HG03521 (cell line): ENCODE results near the gene UCHL3.

Experiments
- ATAC-seq: cut with Tn5 transposase; IDR thresholded peaks from one replicate; pipeline ENCODE4 v1.9.1; 2021; ENCODE audit warnings: mild to moderate bottlenecking, moderate library complexity; ENCODE audit not compliant: unreplicated experiment

The UCHL3 gene

GRCh38 chr13:75547917-75548316, 1.7 kb upstream of the UCHL3 start:
- ATAC-seq, result no peak

GRCh38 chr13:75550159-75550567, 572 bp downstream of the UCHL3 start:
- peak; percentile 2 for ATAC-seq

DNA sequence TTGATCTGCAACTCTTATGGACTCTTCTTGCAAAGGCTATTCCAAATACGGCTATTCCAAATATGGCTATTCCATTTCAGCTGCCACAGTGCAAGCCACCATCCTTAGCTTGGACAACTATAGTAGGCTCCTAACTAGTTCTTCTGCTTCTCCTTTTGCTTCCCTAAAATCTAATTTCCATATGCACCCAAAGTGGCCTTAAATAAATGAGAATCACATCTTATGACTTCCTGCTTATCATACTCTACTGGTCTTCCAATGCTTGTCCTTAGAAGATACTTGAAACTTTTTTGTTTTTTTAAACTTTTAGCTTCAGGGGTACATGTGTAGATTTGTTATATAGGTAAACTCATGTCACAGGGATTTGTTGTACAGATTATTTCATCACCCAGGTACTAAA, 4.9 kb downstream of the UCHL3 start:
- no peak for ATAC-seq

DNA sequence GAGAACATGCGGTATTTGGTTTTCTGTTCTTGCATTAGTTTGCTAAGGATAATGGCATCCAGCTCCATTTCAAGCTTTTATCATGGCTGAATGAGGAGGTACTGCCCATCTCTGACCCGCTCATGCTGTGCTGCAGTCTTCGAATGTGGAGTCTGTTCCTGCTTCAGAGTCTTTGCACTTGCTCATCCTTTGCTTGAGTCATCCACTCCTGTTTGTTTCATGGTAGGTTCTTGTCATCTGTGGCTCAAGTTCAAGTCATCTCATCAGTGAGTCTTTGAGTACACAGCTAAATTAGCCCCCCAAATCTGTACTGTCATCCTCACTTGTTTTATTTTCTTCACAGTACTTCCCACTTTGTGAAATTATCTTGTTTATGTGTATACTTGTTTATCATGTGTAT, 5.4 kb downstream of the UCHL3 start:
- no peak for ATAC-seq

DNA sequence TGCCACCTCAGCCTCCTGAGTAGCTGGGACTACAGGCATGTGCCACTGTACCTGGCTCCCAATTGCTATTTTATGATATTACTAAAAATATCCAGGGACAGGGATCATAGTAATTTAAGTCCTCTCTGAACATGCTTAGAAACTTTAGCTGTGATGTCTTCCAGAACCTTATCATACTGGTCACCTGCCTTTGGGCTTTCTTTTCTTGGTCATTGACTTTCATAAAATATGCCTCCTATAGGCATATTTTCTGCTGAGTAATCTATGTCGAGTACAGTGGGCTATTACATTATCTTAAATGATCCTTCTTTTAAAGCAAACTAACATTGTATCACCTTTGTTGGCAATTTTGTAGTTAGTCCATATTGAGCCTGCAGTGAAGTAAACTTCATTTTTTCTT, 6.2 kb downstream of the UCHL3 start:
- no peak for ATAC-seq

DNA sequence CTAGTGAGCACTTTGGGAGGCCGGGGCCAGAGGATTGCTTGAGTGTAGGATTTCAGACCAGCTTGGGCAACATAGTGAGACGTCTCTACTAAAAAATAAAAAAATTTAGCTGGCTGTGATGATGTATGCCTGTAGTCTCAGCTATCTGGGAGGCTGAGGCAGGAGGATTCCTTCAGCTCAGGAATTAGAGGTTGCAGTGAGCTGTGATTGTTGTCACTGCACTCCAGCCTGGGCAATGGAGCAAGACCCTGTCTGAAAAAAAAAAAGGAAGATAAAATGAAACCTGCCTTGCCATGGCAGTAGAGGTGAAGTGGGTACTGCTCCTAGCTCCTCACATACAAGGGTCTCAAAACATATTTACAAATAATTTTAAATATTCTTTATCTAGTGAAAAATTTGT, 7.4 kb downstream of the UCHL3 start:
- ATAC-seq, result no peak

GRCh38 chr13:75558145-75558840, 8.7 kb downstream of the UCHL3 start:
- no peak for ATAC-seq

- ATAC-seq, result no peak
Observed at GRCh38 chr13:75566658-75567057, 17.1 kb downstream of the UCHL3 start.

DNA sequence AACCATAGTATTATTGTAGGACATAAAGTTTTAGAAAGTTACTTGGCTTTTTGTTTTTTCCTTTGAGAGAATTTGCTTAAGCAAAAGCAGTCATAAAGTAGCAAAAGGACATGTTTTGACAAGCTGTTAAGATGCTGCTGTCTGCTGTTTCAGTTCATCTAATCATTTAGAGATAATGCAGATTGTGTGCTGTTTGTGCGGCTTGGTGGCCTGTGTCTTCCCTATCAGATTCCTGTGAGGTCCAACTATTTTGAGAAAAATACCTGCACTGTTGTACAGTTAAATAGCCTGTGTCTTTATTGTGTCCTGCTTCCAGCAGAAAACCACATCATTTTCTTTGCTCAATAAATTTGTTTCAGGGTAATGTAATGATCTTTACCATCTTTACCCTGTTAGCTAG, 20.0 kb downstream of the UCHL3 start:
- no peak for ATAC-seq

- ATAC-seq, result no peak
Observed at GRCh38 chr13:75579529-75579928, 29.9 kb downstream of the UCHL3 start.

- no peak for ATAC-seq
Observed at GRCh38 chr13:75581874-75582640, 32.5 kb downstream of the UCHL3 start.

DNA sequence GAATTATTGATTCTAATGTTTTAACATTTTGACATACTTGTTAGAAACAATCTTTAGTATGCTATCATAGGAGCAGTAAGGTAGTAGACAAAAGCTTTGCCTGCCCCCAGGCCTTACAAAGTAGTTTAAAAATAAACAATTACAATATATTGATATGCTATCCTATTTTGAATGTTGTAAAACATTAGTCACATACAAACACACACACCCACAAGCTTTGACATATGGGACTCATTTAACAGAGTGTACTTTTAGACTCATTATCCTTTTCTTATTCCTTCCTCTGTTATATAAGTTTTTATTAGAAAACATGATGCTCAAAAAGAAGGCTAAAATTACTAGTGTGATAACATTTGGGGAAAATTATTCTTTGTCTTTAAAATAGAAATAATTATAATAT, 33.5 kb downstream of the UCHL3 start:
- no peak for ATAC-seq

DNA sequence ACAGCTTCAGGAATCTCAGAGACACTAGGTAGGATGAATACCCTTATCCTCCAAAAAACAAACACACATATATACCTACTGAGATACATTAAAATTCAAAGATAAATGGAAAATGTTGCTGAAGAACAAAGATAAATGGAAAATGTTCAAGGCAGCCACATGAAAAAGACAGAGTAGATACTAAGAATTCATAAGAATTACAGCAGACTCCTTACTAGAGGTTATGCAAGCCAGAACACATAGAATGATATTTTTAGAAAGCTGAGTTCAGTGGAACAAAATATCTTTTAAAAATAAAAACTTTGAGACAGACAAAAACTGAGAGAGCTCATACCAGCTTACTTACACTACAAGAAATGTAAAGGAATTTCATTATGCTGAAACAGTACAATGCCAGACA, 35.6 kb downstream of the UCHL3 start:
- no peak for ATAC-seq

DNA sequence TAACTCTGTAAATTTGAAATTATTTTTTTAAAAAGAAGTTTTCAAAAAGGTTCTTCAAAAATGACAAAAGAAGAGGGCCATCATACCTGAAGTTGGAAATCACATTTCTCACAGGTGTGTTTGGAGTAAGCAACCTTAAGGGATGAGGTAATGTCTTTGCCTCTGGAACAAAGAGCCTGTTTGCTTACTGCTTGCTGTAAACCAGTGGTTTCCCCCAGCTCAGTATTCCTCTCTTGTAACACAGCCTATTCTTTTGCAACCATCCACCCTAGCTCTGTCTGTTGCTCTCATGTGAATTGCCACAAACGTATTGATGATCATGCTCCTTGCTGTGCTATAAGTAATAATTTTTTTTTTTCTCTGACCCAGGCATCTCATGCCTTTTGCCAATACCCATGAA, 38.1 kb downstream of the UCHL3 start:
- no peak for ATAC-seq

- ATAC-seq, result no peak
Observed at GRCh38 chr13:75596657-75597182, 47.1 kb downstream of the UCHL3 start.

GRCh38 chr13:75600371-75600770, 50.8 kb downstream of the UCHL3 start:
- ATAC-seq, result no peak

- no peak for ATAC-seq
Observed at GRCh38 chr13:75603038-75603437, 53.4 kb downstream of the UCHL3 start.

DNA sequence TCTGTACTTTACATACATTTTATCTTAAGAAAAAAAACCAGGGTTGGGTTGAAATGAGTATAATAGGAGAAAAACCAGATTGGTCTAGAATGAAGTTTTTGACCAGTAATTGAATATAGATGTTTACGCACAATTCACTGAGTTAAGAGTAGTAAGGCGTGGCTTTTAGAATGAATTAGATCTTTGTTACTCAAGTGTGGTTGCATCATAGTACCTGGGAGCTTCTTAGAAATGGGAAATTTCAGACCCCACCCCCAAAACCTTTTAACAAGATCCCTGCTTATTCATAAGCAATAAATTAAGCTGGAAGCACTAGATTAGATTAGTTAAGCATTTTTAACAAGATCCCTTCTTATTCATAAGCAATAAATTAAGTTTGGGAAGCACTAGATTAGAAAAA, 57.9 kb downstream of the UCHL3 start:
- ATAC-seq, result no peak

- ATAC-seq, result no peak
Observed at GRCh38 chr13:75610466-75610865, 60.9 kb downstream of the UCHL3 start.

- no peak for ATAC-seq
Observed at GRCh38 chr13:75612354-75612753, 62.8 kb downstream of the UCHL3 start.

DNA sequence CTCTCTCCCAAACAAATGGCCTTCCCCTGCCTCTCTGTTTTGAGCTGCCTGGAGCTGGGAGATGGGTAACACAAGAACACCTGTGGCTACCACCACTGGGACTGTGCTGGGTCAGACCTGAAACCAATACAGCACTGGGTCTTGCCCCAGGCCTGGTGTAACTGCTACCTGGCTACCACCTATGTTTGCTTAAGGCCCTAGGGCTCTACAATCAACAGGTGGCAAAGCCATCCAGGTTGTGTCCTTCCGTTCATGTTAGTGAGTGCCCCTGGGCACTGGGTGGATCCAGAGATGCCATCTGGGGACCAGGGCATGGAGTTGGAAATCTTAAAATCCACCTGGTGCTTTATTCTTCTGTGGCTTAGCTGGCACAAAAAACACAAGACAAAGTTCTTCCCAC, 67.6 kb downstream of the UCHL3 start:
- ATAC-seq, result no peak

DNA sequence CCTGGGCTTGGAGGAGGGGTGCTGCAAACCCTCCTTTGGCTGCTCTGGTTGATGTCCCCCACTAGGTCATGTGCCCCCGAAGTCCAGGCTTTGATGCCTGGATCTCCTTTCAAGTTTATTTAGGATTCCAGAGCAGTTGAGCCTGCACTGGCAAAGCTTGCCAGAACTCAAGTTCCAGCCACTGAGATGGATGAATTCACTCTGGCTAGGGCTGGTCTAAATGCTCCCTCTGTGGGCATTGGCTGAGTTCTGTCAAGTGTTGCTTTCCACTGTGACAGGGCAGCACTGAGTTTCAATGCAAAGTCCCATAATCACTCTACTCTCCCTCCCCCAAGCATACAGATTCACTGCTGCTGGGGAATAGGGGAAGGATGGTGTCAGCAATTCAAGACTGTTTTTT, 68.7 kb downstream of the UCHL3 start:
- no peak for ATAC-seq
